HepG2 (cell line): ENCODE measurements around the gene SSX1. TPM values are rescaled to one million over a fixed set of nuclear protein-coding genes. Genes with fewer than 3 reads are reported as not detected.
"Not testable (repeated sequence)": the region's sequence is repeated elsewhere in the genome, so short reads cannot be mapped to it uniquely, and the experiment has no call there.

ENCODE experiments used
- ATAC-seq: fragments of 200-7000 bp; cut with Tn5 transposase; 3 replicates; pipeline ENCODE4 v1.9.1; 2020; ENCODE audit warnings: mild to moderate bottlenecking, moderate library complexity
- BruUV-seq: library from RNA; stranded (reverse); fragments of 400-500 nt; replicated peaks from 2 replicates; lab custom pipeline; 2021; lab: Mats Ljungman, UMichigan
- CTCF ChIA-PET: fragments of 300-600 bp; formaldehyde crosslinking; extraction: SDS; loops from one replicate; lab custom pipeline; 2021; ENCODE audit warnings: low total read pairs, inconsistent platforms, low intra/inter-chr PET ratio; lab: Yijun Ruan, JAX
- POLR2A ChIA-PET: fragments of 350-600 bp; sonication (Branson Sonifier 250); formaldehyde crosslinking; loops from one replicate; lab custom pipeline; 2020; ENCODE audit warnings: antibody characterized with exemption, inconsistent platforms; lab: Yijun Ruan, JAX
- DNase-seq: peaks from one replicate; pipeline ENCODE4 v3.0.0-alpha.2; 2015; ENCODE audit warnings: low spot score
- FAIRE-seq: peaks from 3 replicates; lab custom pipeline; 2011; peaks lifted over from hg19 to GRCh38; lab: Jason Lieb, UNC
- H2AFZ ChIP-seq: one replicate; pipeline ENCODE4 v1.6.1; 2011; ENCODE audit warnings: low read length, inconsistent platforms
- H3K27ac ChIP-seq: fragments of 300-600 bp; 3 replicates; pipeline ENCODE4 v1.8.0; 2011; ENCODE audit warnings: mixed run types, mild to moderate bottlenecking, mixed read lengths, low read length, inconsistent platforms; ENCODE audit not compliant: insufficient read depth; ENCODE audit errors: extremely low read length
- H3K27me3 ChIP-seq, 2 experiments: fragments of 200-600 bp in 1 of 2; 2 replicates in 1 of 2; 3 replicates in 1 of 2; pipeline versions ENCODE4 v1.6.0 to v1.8.0; 2011; ENCODE audit warnings: low read length in 2 of 2, mild to moderate bottlenecking in 2 of 2, moderate library complexity in 2 of 2, inconsistent platforms in 1 of 2; ENCODE audit not compliant: insufficient read depth in 2 of 2, control insufficient read depth in 1 of 2
- H3K36me3 ChIP-seq, 2 experiments: fragments of 200-600 bp in 1 of 2; replicated peaks in 1 of 2; 2 replicates in 1 of 2; 3 replicates in 1 of 2; pipeline versions ENCODE4 v1.5.1 to v1.8.0; 2011; ENCODE audit warnings: low read length in 2 of 2, inconsistent platforms in 1 of 2; ENCODE audit not compliant: insufficient read depth in 2 of 2, control insufficient read depth in 1 of 2
- H3K4me1 ChIP-seq: 2 replicates; pipeline ENCODE4 v1.5.1; 2012; ENCODE audit warnings: low read length, inconsistent platforms; ENCODE audit not compliant: insufficient read depth
- H3K4me2 ChIP-seq: 2 replicates; pipeline ENCODE4 v1.6.0; 2011; ENCODE audit warnings: low read depth, low read length, inconsistent platforms
- H3K4me3 ChIP-seq, 3 experiments: fragments of 200-600 bp in 1 of 3; sonication (generic), shearing (Covaris generic) in 1 of 3; replicated peaks in 1 of 3; 2 replicates each; pipeline ENCODE4 v1.5.1; 2011 to 2016; ENCODE audit warnings: low read length in 3 of 3, inconsistent platforms in 2 of 3, low read depth in 2 of 3, mild to moderate bottlenecking in 2 of 3, control low read depth in 1 of 3, mixed read lengths in 1 of 3; ENCODE audit not compliant: insufficient read depth in 1 of 3
- H3K79me2 ChIP-seq: one replicate; pipeline ENCODE4 v1.6.1; 2011; ENCODE audit warnings: low read length, inconsistent platforms; ENCODE audit not compliant: insufficient read depth
- H3K9ac ChIP-seq: 2 replicates; pipeline ENCODE4 v1.6.0; 2011; ENCODE audit warnings: mild to moderate bottlenecking, low read depth, low read length, inconsistent platforms; ENCODE audit not compliant: insufficient read depth
- H3K9me3 ChIP-seq: 2 replicates; pipeline ENCODE4 v1.5.1; 2012; ENCODE audit warnings: mild to moderate bottlenecking, low read length
- H4K20me1 ChIP-seq: 2 replicates; pipeline ENCODE4 v1.6.0; 2011; ENCODE audit warnings: inconsistent platforms, mild to moderate bottlenecking, low read length, moderate library complexity; ENCODE audit not compliant: insufficient read depth
- ATAD3A ChIP-seq: sonication (generic); formaldehyde crosslinking; IDR thresholded peaks from 2 replicates; pipeline ENCODE4 v1.4.0; 2020; ENCODE audit warnings: missing genetic modification reagents
- CENPT ChIP-seq: sonication (generic); formaldehyde crosslinking; IDR thresholded peaks from 2 replicates; pipeline ENCODE4 v1.8.0; 2022; ENCODE audit warnings: low read depth, mild to moderate bottlenecking, moderate library complexity, missing genetic modification reagents
- CERS6 ChIP-seq: sonication (generic); formaldehyde crosslinking; IDR thresholded peaks from 2 replicates; pipeline ENCODE4 v1.5.0; 2020; ENCODE audit warnings: missing genetic modification reagents
- EZH2 ChIP-seq: conservative IDR thresholded peaks from 2 replicates; pipeline ENCODE4 v1.6.1; 2012; ENCODE audit warnings: mild to moderate bottlenecking, low read depth, low read length, moderate library complexity
- FLYWCH1 ChIP-seq: sonication (generic); formaldehyde crosslinking; IDR thresholded peaks from 2 replicates; pipeline ENCODE4 v1.8.1; 2023; ENCODE audit warnings: mild to moderate bottlenecking, missing genetic modification reagents
- HNRNPK ChIP-seq: fragments of 200-400 bp; formaldehyde crosslinking; IDR thresholded peaks from 2 replicates; pipeline ENCODE4 v1.6.1; 2018; ENCODE audit warnings: low read length, low read depth, moderate library complexity, mild to moderate bottlenecking; ENCODE audit not compliant: poor library complexity, severe bottlenecking
- JARID2 ChIP-seq: sonication (generic); formaldehyde crosslinking; IDR thresholded peaks from 2 replicates; pipeline ENCODE4 v1.8.1; 2023; ENCODE audit warnings: missing genetic modification reagents, inconsistent platforms; ENCODE audit not compliant: insufficient replicate concordance
- NFATC3 ChIP-seq: sonication (generic); formaldehyde crosslinking; IDR thresholded peaks from 2 replicates; pipeline ENCODE4 v1.5.1; 2020; ENCODE audit warnings: mild to moderate bottlenecking, missing genetic modification reagents
- PCBP1 ChIP-seq: fragments of 200-400 bp; formaldehyde crosslinking; IDR thresholded peaks from 2 replicates; pipeline ENCODE4 v1.6.1; 2017; ENCODE audit warnings: mild to moderate bottlenecking, low read depth, low read length, borderline replicate concordance
- PRPF4 ChIP-seq: fragments of 200-400 bp; formaldehyde crosslinking; IDR thresholded peaks from 2 replicates; pipeline ENCODE4 v1.6.1; 2016; ENCODE audit warnings: low read length, low read depth; ENCODE audit not compliant: poor library complexity, severe bottlenecking
- ZBTB38 ChIP-seq: sonication (generic); formaldehyde crosslinking; IDR thresholded peaks from 2 replicates; pipeline ENCODE4 v1.5.1; 2020; ENCODE audit warnings: mild to moderate bottlenecking, missing genetic modification reagents
- ZNF17 ChIP-seq: sonication (generic); formaldehyde crosslinking; IDR thresholded peaks from 2 replicates; pipeline ENCODE4 v1.5.0; 2020; ENCODE audit warnings: mild to moderate bottlenecking, missing genetic modification reagents
- ZNF260 ChIP-seq: sonication (generic); formaldehyde crosslinking; IDR thresholded peaks from 2 replicates; pipeline ENCODE4 v1.4.0; 2020; ENCODE audit warnings: missing genetic modification reagents, low read depth, mild to moderate bottlenecking, borderline replicate concordance
- ZNF619 ChIP-seq: sonication (generic); formaldehyde crosslinking; IDR thresholded peaks from 2 replicates; pipeline ENCODE4 v1.4.0; 2020; ENCODE audit warnings: mild to moderate bottlenecking, missing genetic modification reagents
- ZNF660 ChIP-seq: sonication (generic); formaldehyde crosslinking; IDR thresholded peaks from 2 replicates; pipeline ENCODE4 v1.5.1; 2020; ENCODE audit warnings: mild to moderate bottlenecking, low read depth, missing genetic modification reagents, borderline replicate concordance
- ZNF841 ChIP-seq: sonication (generic); formaldehyde crosslinking; IDR thresholded peaks from 2 replicates; pipeline ENCODE4 v1.8.1; 2023; ENCODE audit warnings: missing genetic modification reagents, borderline replicate concordance
- WGBS: methylation state at CpG from one replicate; pipeline ENCODE4 v1.1.6; 2017; ENCODE audit warnings: low lambda C conversion rate; 5-methylcytosine and 5-hydroxymethylcytosine counted together
- in situ Hi-C: cut with HindIII; loops from 2 replicates; pipeline ENCODE4 v1.10.0; 2017; ENCODE audit warnings: low pct_unique_long_range_greater_than_20kb; ENCODE audit not compliant: extremely low pct_ligation_motif_present
- intact Hi-C: fragments of 100-400 bp; cut with micrococcal nuclease; formaldehyde crosslinking; loops from one replicate; pipeline ENCODE4 v1.10.0; 2022; ENCODE audit not compliant: unreplicated experiment
- polyA plus RNA-seq, 8 experiments: library from polyadenylated mRNA; depleted of rRNA in 3 of 8; stranded (reverse) in 7 of 8; unstranded in 1 of 8; fragments of >200 nt; fragmentation: Illumina TruSeq in 4 of 8; extraction: Trizol in 4 of 8; gene quantifications; 2 replicates each; pipeline versions ENCODE4 v1.2.1 to v1.2.3, GENCODE V29; 2011 to 2016; ENCODE audit warnings: low read depth in 4 of 8, missing spikeins in 1 of 8, mixed read lengths in 1 of 8; ENCODE audit not compliant: insufficient read depth in 1 of 8
- total RNA-seq, 5 experiments: library from RNA; depleted of rRNA; stranded (reverse); fragments of >200 nt; fragmentation: Illumina TruSeq; extraction: Trizol; gene quantifications; 2 replicates each; pipeline ENCODE4 v1.2.3, GENCODE V29; 2016; ENCODE audit warnings: low read depth in 1 of 5

Gene SSX1
- total and polyA plus RNA-seq, 2 of the 13 experiments (the other 11 are each of a cell fraction or from before 2014, with no cell fraction given): not detected

- H2AFZ ChIP-seq, H3K36me3 ChIP-seq, H3K4me2 ChIP-seq, intact Hi-C loops, ATAC-seq, POLR2A ChIA-PET, H3K27me3 ChIP-seq, H3K4me3 ChIP-seq, H3K9me3 ChIP-seq, CTCF ChIA-PET, H4K20me1 ChIP-seq, H3K9ac ChIP-seq, H3K4me1 ChIP-seq, FAIRE-seq: not testable (repeated sequence)
- 11% methylated on average over 3 of the region's 3 CpGs for WGBS
- TF ChIP-seq HNRNPK: peak; percentile 86
- 0 out of 2 replicates have a peak, but pooled peaks have one; percentile 32 for TF ChIP-seq PCBP1
- TF ChIP-seq, all 625 proteins: peak for 2; not testable (repeated sequence) for 623
- H3K27ac ChIP-seq, H3K79me2 ChIP-seq, DNase-seq, BruUV-seq, in situ Hi-C loops: not testable (repeated sequence)
These were observed 25.5 kb downstream of the SSX1 start for GRCh38 chrX:48280729-48281128.

GRCh38 chrX:48306175-48306574, 51.0 kb downstream of the SSX1 start:
- Histone ChIP-seq H3K36me3 (no peaks in the 10 kb centered on the region), H3K27ac (no peak overlapping the region), H3K4me2 (no peak overlapping the region), H3K4me3 (no peak overlapping the region), H3K79me2 (no peaks in the 10 kb centered on the region), H3K9me3 (no peaks in the 10 kb centered on the region), H3K9ac (no peak overlapping the region), H4K20me1 (no peaks in the 10 kb centered on the region), H3K27me3 (no peaks in the 10 kb centered on the region), H3K4me1 (no peaks in the 10 kb centered on the region), H2AFZ (no peak overlapping the region)
- intact Hi-C loops (no loop called here), in situ Hi-C loops (no loop called here)
- ATAC-seq (no peak), DNase-seq (no peak), FAIRE-seq (no peak)
- CTCF ChIA-PET: no interaction called here
- no TSS peak for BruUV-seq
- POLR2A ChIA-PET: no interaction called here
- no peak for TF ChIP-seq PRPF4
- TF ChIP-seq FLYWCH1 (CRISPR knock-in tag): no peak
- no peak for TF ChIP-seq ZNF660 (CRISPR knock-in tag)
- no peak for TF ChIP-seq ZNF619
- no peak for TF ChIP-seq CERS6 (CRISPR knock-in tag)
- TF ChIP-seq ZBTB38 (CRISPR knock-in tag): no peak
- TF ChIP-seq NFATC3 (CRISPR knock-in tag): no peak
- no peak for TF ChIP-seq EZH2
- TF ChIP-seq CENPT (CRISPR knock-in tag): no peak
- TF ChIP-seq ZNF17 (CRISPR knock-in tag): no peak
- no peak for TF ChIP-seq ZNF260 (CRISPR knock-in tag)
- TF ChIP-seq ATAD3A (CRISPR knock-in tag): no peak
- no peak for TF ChIP-seq ZNF841 (CRISPR knock-in tag)
- no peak for TF ChIP-seq JARID2 (CRISPR knock-in tag)
- 62% methylated on average over 2 of the region's 11 CpGs for WGBS
